ENCODE measurements around the gene KCNMB2.

DNA sequence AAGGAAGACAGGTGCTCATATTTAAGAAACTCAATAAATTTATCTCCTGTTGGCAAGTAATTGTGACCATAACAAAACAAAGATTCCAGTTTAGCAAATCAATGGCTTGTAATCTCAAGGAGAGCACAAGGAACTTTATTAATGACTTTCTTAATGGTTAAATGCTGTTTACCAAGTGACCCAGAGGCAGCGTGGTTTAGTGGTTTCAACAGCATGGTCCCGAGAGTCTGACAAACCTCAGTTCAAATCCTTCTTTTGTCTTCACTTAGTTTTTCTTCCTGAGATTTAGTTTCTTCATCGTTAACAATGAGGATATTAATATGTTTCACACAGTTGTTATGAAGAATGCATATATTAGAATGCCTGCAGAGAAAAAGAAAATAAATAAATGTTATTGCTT, 212.6 kb downstream of the KCNMB2 start:
- TF ChIP-seq POLR2AphosphoS5 (IDR thresholded peaks at IDR 0.05; ENCODE audit: borderline replicate concordance, low read depth, low read length): no peak
- TF ChIP-seq EZH2 (IDR thresholded peaks at IDR 0.05): no peak
- no peak for TF ChIP-seq FOXP2 (optimal IDR thresholded peaks at IDR 0.05; ENCODE audit: control extremely low read depth, extremely low read length, insufficient read depth)

Measured in SK-N-MC (cell line).